Medulla oblongata (tissue), 1 donor: Measurements from ENCODE around the gene ZHX3.
A peak's percentile ranks its signal among the peaks of the same experiment; 100 is the strongest.

Source experiments
- DNase-seq: peaks from one replicate; pipeline ENCODE4 v3.0.0-alpha.2; 2015; ENCODE audit errors: extremely low spot score

Gene ZHX3

GRCh38 chr20:41223112-41223511 lies 94.4 kb downstream of the ZHX3 start:
- DNase-seq = peak; percentile 46

GRCh38 chr20:41222703-41223102 lies 94.8 kb downstream of the ZHX3 start:
- no peak for DNase-seq

DNA sequence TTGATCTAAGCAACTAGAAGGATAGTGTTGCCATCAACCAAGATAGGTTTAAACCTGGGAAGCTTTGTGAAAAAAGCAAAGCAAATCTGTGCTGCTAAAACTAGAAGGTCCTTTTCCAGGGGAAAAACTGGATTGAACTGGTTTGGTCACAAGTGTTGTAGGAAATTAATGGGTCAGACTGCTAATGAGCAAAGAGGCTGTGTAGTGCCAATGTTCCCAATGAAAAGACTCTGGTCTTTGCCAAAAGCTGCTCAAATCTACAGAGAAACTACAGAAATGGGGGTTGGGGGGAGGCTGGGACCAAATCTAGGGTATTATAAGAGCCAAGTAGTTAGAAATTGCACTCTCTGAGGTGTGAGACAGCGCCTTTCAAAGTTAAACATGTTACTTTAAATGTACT lies 95.2 kb downstream of the ZHX3 start:
- peak; percentile 96 for DNase-seq

DNA sequence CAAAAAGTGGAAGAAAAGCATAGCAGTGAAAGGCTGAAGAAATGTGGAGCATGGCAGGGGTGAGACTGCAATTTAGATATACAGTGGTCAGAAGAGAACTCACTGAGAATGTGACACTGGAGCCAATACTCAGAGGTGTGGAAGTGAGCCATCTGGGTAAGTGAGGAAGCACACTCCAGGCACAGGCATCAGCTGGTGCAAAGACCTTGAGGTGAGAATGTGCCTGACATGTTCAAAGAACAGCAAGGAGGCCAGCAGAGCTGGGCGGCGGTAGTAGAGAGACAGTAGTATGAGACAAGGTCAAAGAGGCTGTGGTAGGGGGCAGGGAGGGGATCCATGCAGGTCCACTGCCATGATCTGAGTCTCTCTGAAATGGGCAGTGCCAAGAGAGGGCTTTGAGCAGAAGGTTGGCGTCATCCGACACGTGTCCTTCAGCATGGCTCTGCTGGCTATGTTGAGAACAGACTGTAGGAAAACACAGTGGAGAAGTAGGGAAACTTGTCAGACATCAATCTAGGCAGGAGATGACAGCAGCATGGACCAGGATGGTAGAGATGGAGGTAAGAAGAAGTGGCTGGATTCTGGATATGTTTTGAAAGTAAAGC lies 95.8 kb downstream of the ZHX3 start:
- DNase-seq = peak; percentile 62

- DNase-seq = no peak
Observed at GRCh38 chr20:41219824-41220223, 97.7 kb downstream of the ZHX3 start.

GRCh38 chr20:41218466-41218865 lies 99.1 kb downstream of the ZHX3 start:
- DNase-seq = peak; percentile 3

GRCh38 chr20:41217422-41217821 lies 100.1 kb downstream of the ZHX3 start:
- no peak for DNase-seq

GRCh38 chr20:41214666-41215065 lies 102.9 kb downstream of the ZHX3 start:
- DNase-seq = no peak

DNA sequence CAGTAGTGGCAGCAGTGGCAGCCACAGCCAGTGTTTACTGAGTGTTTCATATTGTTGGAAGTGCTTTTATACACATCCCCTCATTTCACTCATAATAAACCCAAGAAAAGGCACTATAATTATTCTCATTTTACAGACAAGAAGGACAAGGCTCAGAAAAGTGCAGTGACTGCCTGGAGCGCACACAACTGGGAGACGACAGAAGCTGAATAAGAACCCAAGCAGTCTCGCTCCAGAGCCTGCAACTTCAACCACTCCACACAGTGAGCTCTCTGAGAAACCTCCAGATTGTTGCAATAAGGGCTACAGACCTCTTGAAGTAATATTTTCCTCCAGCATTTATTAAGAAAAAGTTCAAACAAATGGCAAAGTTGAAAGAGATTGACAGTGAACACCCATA lies 103.3 kb downstream of the ZHX3 start:
- peak; percentile 17 for DNase-seq

GRCh38 chr20:41213150-41213820 lies 104.2 kb downstream of the ZHX3 start:
- DNase-seq = peak; percentile 71

- peak; percentile 92 for DNase-seq
Observed at GRCh38 chr20:41205313-41205712, 112.2 kb downstream of the ZHX3 start.

DNA sequence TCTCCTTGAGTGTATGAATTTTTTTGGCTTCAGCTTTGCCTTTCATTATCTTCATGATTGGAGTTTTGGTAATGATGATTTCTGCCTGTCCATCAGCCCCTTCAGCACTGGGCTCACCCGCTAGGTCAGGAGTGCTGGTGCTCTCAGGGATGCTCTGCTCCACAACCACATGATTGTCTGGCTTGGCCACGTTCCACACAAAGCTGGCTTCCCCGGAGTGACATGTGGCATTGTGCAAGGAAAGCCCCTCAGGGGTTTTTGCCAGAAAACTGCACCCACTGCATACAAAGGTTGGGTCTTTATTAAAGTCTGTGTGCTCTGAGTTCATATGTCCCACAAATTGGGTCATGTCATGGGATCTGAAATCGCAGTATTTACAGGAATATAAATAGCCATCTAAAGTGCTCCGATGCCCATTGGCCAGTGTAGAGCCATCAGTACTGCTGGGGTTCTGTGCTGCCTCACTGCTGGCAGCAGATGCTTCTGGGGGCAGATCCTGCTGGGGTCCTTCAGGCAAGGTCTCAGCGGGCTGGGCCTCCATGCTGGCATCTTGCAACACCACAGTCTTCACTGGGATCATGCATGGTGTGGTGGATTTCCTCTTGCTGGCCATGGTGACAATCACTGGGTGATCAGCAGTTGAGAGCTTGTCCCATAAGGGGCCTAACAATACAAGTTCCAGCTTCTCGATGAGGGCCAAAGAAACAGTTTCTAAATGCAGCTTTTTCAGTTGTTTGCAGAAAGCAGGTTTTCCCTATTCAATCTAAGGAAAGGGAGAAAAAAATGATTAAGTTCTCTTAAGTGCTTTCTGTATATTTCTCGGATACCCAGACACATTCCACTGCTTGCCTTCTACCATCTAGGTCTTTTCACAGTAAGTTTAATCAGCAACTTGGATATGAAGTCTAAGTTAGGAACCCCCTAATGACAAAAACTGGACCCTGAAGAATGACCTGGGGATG lies 112.9 kb downstream of the ZHX3 start:
- DNase-seq = peak; percentile 40

GRCh38 chr20:41203660-41204059 lies 113.9 kb downstream of the ZHX3 start:
- DNase-seq = no peak

GRCh38 chr20:41202426-41202825 lies 115.1 kb downstream of the ZHX3 start:
- DNase-seq = no peak

DNA sequence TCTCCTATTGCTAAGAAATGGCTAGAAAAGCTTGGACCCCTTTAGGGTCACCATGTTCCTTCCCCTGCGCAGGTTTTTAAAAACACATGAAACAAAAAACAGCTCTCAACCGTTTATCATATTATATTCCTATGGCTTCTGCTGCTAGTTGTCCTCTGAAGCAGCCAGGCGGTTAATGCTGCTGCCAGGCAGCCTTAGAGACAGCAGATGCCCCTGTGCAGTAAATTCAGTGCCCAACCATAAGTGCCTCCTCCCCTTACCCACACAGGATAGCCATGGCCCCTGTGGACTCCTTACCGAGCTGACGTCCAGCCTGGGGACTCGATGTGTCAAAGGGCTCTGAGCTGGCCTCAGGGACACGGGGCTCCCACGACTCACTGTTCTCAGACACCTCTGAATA lies 115.8 kb downstream of the ZHX3 start:
- no peak for DNase-seq

GRCh38 chr20:41200446-41201202 lies 116.9 kb downstream of the ZHX3 start:
- peak; percentile 27 for DNase-seq

DNA sequence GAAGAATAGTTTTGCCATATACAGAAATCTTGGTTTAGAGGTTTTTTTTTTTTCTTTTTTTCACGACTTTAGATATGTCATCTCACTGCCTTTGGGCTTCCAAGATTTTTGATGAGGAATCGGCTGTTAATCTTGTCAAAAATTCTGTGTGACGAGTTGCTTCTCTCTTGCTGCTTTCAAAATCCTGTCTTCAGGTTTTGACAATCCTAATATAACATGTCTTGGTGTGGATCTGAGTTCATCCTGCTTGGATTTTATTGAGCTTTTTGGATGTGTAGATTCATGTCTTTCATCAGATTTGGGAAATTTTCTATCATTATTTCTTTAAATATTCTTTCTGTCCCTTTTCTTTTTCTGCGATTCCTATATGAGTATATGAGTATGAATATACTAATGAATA lies 119.1 kb downstream of the ZHX3 start:
- no peak for DNase-seq

DNA sequence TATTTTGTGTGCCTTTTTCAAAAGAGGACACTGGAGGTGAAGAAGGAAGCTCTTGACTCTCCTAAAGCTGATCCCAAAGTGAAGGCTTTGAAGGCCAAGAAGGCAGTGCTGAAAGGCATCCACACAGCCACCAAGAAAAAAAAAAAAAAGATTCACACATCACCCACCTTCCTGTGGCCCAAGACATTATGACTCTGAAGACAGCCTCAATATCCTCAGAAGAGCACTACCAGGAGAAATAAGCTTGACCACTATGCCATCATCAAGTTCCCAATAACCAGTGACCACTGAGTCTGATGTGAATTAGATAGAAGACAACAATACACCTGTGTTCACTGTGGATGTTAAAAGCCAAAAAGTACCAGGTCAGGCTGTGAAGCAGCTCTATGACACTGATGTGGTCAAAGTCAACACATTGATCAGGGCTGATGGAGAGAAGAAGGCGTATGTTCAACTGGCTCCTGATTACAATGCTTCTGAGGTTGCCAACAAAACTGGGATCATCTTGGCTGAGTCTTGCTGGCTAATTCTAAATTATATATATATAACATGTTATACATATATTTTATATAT lies 120.8 kb downstream of the ZHX3 start:
- DNase-seq = no peak

DNA sequence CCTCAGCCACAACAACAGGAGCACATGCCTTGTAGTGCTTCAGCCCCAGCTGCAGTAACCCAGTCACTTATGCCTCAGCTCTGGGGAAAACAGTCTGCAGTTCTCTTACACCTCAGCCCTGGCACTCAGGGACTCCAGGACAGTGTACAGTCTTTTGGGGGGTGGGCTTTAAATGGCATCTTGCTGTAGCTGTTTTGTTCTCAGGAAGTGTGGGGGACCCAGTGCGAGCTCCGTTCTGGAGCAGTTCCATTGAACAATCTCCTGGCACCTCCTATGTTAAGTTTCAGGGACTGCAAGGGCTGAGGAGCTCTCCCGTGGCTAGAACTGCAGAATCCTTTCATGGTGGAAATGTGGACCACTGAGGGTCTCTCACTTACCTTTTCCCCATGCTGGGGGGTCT lies 125.0 kb downstream of the ZHX3 start:
- DNase-seq = no peak

DNA sequence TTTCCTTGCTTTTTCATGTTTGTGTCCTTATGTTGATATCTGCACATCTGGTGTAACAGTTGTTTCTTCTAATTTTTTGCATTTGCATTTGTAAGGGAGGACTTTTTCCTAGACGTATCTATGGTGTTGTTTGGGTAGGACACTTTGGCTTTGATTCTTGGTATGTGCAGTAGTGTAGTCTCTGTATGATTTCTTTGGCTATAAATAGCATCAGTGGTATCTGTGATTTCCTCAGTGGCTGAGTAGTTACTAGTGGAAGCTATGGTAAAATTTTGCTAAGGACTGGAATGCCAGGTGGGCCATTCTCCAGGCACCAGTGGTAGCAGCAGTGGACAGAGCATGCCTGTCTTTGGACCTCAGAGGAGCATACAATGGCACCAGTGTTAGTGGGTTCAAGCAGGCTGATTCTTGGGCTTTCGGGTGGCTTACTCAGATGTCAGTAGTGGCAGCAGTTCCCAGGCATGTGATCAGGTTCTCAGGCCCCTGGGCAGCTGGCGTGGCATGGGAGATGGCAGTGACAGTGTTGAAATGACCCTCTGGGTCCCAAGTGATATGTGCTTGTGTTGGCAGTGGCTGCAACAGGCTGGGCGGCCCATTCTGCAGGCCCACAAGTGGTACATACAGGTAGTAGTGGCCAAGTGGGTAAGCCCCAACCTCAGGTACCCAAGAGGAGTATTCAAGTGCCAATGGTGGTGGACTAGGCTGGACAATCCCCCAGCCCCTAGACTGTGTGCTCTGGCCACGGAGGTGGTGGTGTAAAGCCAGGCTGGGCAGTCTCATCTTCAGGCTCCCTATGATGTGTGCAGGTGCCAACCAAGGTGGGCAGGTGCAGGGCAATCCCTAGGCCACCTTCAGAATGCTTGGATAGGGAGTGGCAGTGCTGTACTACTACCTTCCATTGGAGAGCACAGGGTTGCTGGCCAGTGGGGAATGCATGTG lies 125.7 kb downstream of the ZHX3 start:
- no peak for DNase-seq
